PC-9 (cell line): ENCODE results near the gene LRFN2. TPM values are rescaled to one million over a fixed set of nuclear protein-coding genes. Genes with fewer than 3 reads are reported as not detected.

Experiments
- BruUV-seq: library from RNA; stranded (reverse); fragments of 400-500 nt; replicated peaks from 2 replicates; lab custom pipeline; 2021; lab: Mats Ljungman, UMichigan
- CTCF ChIA-PET: fragments of 300-600 bp; sonication (Branson Sonifier 250); formaldehyde crosslinking; loops from one replicate; lab custom pipeline; 2022; ENCODE audit warnings: antibody characterized with exemption; lab: Charles Lee
- POLR2A ChIA-PET: fragments of 300-600 bp; sonication (Branson Sonifier 250); formaldehyde crosslinking; loops from one replicate; lab custom pipeline; 2022; ENCODE audit warnings: antibody characterized with exemption; ENCODE audit not compliant: unreplicated experiment; lab: Charles Lee
- DNase-seq, 2 experiments: peaks; one replicate each; pipeline versions ENCODE4 v3.0.0 to v3.0.0-alpha.2; 2015 to 2022; ENCODE audit warnings: mixed read lengths in 1 of 2
- H2AFZ ChIP-seq: fragments of 200-600 bp; sonication (generic); 2 replicates; pipeline ENCODE4 v1.8.1; 2017; ENCODE audit warnings: antibody characterized with exemption
- H3F3A ChIP-seq: fragments of 200-600 bp; sonication (generic); 2 replicates; pipeline ENCODE4 v1.8.1; 2017; ENCODE audit warnings: antibody characterized with exemption, mild to moderate bottlenecking, low read depth; ENCODE audit not compliant: insufficient read depth
- H3K27ac ChIP-seq: fragments of 200-600 bp; sonication (generic); 2 replicates; pipeline ENCODE4 v1.6.1; 2016; ENCODE audit warnings: mixed run types
- H3K27me3 ChIP-seq: fragments of 200-600 bp; sonication (generic); 2 replicates; pipeline ENCODE4 v1.6.1; 2016; ENCODE audit warnings: low read depth, mixed run types; ENCODE audit not compliant: insufficient read depth
- H3K36me3 ChIP-seq: fragments of 200-600 bp; sonication (generic); 2 replicates; pipeline ENCODE4 v1.6.1; 2016; ENCODE audit warnings: low read depth, mixed run types
- H3K4me1 ChIP-seq: fragments of 200-600 bp; sonication (generic); replicated peaks from 2 replicates; pipeline ENCODE4 v1.6.1; 2016; ENCODE audit warnings: mixed run types; ENCODE audit not compliant: insufficient read depth
- H3K4me2 ChIP-seq: fragments of 200-600 bp; sonication (generic); 2 replicates; pipeline ENCODE4 v1.6.1; 2017; ENCODE audit warnings: mixed run types
- H3K4me3 ChIP-seq: fragments of 200-600 bp; sonication (generic); 2 replicates; pipeline ENCODE4 v1.6.1; 2016; ENCODE audit warnings: mixed run types
- H3K79me2 ChIP-seq: fragments of 200-600 bp; sonication (generic); 2 replicates; pipeline ENCODE4 v1.6.1; 2017; ENCODE audit warnings: low read depth, mixed run types
- H3K9me2 ChIP-seq: fragments of 200-600 bp; sonication (generic); 2 replicates; pipeline ENCODE4 v1.8.1; 2017; ENCODE audit warnings: mild to moderate bottlenecking; ENCODE audit not compliant: insufficient read depth
- H3K9me3 ChIP-seq: fragments of 200-600 bp; sonication (generic); 2 replicates; pipeline ENCODE4 v1.8.1; 2016; ENCODE audit warnings: low read depth; ENCODE audit not compliant: insufficient read depth
- H4K20me1 ChIP-seq: fragments of 200-600 bp; sonication (generic); 2 replicates; pipeline ENCODE4 v1.8.1; 2017; ENCODE audit not compliant: insufficient read depth
- CTCF ChIP-seq: fragments of 200-600 bp; sonication (generic); conservative IDR thresholded peaks from 2 replicates; pipeline ENCODE4 v1.6.1; 2017; ENCODE audit warnings: mixed run types, antibody characterized with exemption, mild to moderate bottlenecking, moderate library complexity
- EZH2 ChIP-seq: fragments of 200-600 bp; sonication (generic); IDR thresholded peaks from 2 replicates; pipeline ENCODE4 v1.8.0; 2017; ENCODE audit warnings: antibody characterized with exemption, low read depth
- intact Hi-C: fragments of 100-400 bp; cut with micrococcal nuclease; formaldehyde crosslinking; loops from one replicate; pipeline ENCODE4 v1.10.0; 2022; ENCODE audit not compliant: unreplicated experiment
- total RNA-seq: library from RNA; stranded (reverse); gene quantifications from 2 replicates; pipeline ENCODE4 v1.2.3, GENCODE V29; 2021

LRFN2 gene
- total RNA-seq, 1 experiment from 2014 or later = not detected

DNA sequence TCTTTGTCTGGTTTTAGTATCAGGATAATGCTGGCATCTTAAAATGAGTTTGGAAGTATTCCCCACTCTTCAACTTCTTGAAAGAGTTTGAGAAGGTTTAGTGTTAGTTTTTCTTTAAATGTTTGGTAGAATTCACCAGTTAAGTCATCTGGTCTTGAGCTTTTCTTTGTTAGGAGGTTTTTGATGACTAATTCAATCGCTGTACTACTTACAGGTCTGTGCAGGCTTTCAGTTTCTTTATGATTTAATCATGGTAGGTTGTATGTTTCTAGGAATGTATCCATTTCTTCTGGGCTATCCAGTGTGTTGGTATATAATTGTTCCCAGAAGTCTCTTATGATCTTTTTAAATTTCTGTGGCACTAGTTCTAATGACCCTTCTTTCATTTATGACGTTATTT lies 215.5 kb downstream of the LRFN2 start:
- no peaks in the 10 kb centered on the region for H3F3A ChIP-seq
- H3K4me1 ChIP-seq = no peaks in the 10 kb centered on the region
- no peaks in the 10 kb centered on the region for H3K79me2 ChIP-seq
- H3K4me3 ChIP-seq = no peak overlapping the region
- H4K20me1 ChIP-seq = no peaks in the 10 kb centered on the region
- no peak overlapping the region for H3K4me2 ChIP-seq
- no peaks in the 10 kb centered on the region for H3K27me3 ChIP-seq
- H3K36me3 ChIP-seq = no peaks in the 10 kb centered on the region
- no peaks in the 10 kb centered on the region; the same call in 1 of the 2 replicates for H3K9me2 ChIP-seq
- POLR2A ChIA-PET = no interaction called here
- CTCF ChIA-PET = no interaction called here
- no peak overlapping the region for H3K27ac ChIP-seq
- intact Hi-C loops = no loop called here
- no peak for DNase-seq
- no peak for TF ChIP-seq EZH2
- TF ChIP-seq CTCF = no peak
- H2AFZ ChIP-seq = no peak overlapping the region
- H3K9me3 ChIP-seq = no peaks in the 10 kb centered on the region
- no TSS peak for BruUV-seq

DNA sequence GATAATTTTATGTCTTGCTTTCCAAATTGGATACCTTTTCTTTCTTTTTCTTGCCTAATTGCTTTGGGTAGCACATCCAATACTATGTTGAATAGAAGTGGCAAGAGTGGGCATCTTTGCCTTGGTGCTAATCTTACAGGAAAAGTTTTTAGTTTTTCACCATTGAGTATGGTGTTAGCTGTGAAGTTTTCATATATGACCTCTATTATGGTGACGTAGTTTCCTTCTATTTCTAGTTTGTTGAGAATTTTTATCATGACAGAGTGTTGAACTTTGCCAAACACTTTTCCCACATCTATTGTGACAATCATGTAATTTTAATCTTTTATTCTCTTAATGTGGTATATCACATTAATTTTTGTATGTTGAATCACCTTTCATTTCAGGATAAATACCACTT lies 216.1 kb downstream of the LRFN2 start:
- Histone ChIP-seq H3K9me3 (no peaks in the 10 kb centered on the region), H2AFZ (no peak overlapping the region), H3K36me3 (no peaks in the 10 kb centered on the region), H3K4me3 (no peak overlapping the region), H3K79me2 (no peaks in the 10 kb centered on the region), H3K9me2 (no peaks in the 10 kb centered on the region; the same call in 1 of the 2 replicates), H4K20me1 (no peaks in the 10 kb centered on the region), H3K4me1 (no peaks in the 10 kb centered on the region), H3K27me3 (no peaks in the 10 kb centered on the region), H3K27ac (no peak overlapping the region), H3F3A (no peaks in the 10 kb centered on the region), H3K4me2 (no peak overlapping the region)
- ChIA-PET POLR2A (no interaction called here), CTCF (no interaction called here)
- BruUV-seq = no TSS peak
- no peak for DNase-seq
- intact Hi-C loops = no loop called here
- no peak for TF ChIP-seq EZH2
- TF ChIP-seq CTCF = no peak

GRCh38 chr6:40369891-40370290 lies 217.3 kb downstream of the LRFN2 start:
- Histone ChIP-seq H3K4me3 (no peak overlapping the region), H3K27ac (no peak overlapping the region), H4K20me1 (no peaks in the 10 kb centered on the region), H3K4me2 (no peak overlapping the region), H3K4me1 (no peaks in the 10 kb centered on the region), H3K9me3 (no peaks in the 10 kb centered on the region), H3K79me2 (no peaks in the 10 kb centered on the region), H2AFZ (no peak overlapping the region), H3F3A (no peaks in the 10 kb centered on the region), H3K36me3 (no peaks in the 10 kb centered on the region), H3K9me2 (no peaks in the 10 kb centered on the region; the same call in 1 of the 2 replicates), H3K27me3 (no peaks in the 10 kb centered on the region)
- TF ChIP-seq EZH2 = no peak
- TF ChIP-seq CTCF = no peak
- ChIA-PET CTCF (no interaction called here), POLR2A (no interaction called here)
- no peak for DNase-seq
- no TSS peak for BruUV-seq
- intact Hi-C loops = no loop called here
